AG04450 (cell line): ENCODE results near the gene IGFL1. TPM values are rescaled to one million over a fixed set of nuclear protein-coding genes. Genes with fewer than 3 reads are reported as not detected.
"Not testable (repeated sequence)": the region's sequence is repeated elsewhere in the genome, so short reads cannot be mapped to it uniquely, and the experiment has no call there.

Source experiments
- CTCF ChIA-PET: fragments of 300-600, 350-600 bp; formaldehyde crosslinking; extraction: SDS; loops from one replicate; lab custom pipeline; 2022; ENCODE audit warnings: antibody characterized with exemption, inconsistent platforms; lab: Charles Lee
- POLR2A ChIA-PET: fragments of 350-600 bp; formaldehyde crosslinking; extraction: SDS; loops from one replicate; lab custom pipeline; 2021; ENCODE audit warnings: antibody characterized with exemption, inconsistent platforms; lab: Yijun Ruan, JAX
- DNase-seq: peaks from one replicate; pipeline ENCODE4 v3.0.0-alpha.2; 2011; ENCODE audit warnings: low read depth, low spot score
- H3K27ac ChIP-seq: one replicate; pipeline ENCODE4 v1.5.1; 2012; ENCODE audit warnings: low read depth, low read length, control low read depth
- H3K27me3 ChIP-seq: one replicate; pipeline ENCODE4 v1.6.0; 2012; ENCODE audit warnings: low read length; ENCODE audit not compliant: control insufficient read depth, insufficient read depth
- H3K4me3 ChIP-seq: 2 replicates; pipeline ENCODE4 v1.5.1; 2011; ENCODE audit warnings: mild to moderate bottlenecking, low read depth, low read length, control low read depth
- H3K9me3 ChIP-seq: 2 replicates; pipeline ENCODE4 v1.5.1; 2012; ENCODE audit warnings: low read length; ENCODE audit not compliant: control insufficient read depth, insufficient read depth
- polyA plus RNA-seq: library from polyadenylated mRNA; depleted of rRNA; stranded (reverse); fragments of >200 nt; gene quantifications from 2 replicates; pipeline ENCODE4 v1.2.3, GENCODE V29; 2011
- TF ChIP-seq, protein P1 (sequence below): IDR thresholded peaks from 2 replicates; pipeline ENCODE4 v1.5.1; 2011; ENCODE audit warnings: low read depth, low read length, control low read depth, inconsistent platforms

IGFL1 gene
- polyA plus RNA-seq, 1 experiment = not detected

DNA sequence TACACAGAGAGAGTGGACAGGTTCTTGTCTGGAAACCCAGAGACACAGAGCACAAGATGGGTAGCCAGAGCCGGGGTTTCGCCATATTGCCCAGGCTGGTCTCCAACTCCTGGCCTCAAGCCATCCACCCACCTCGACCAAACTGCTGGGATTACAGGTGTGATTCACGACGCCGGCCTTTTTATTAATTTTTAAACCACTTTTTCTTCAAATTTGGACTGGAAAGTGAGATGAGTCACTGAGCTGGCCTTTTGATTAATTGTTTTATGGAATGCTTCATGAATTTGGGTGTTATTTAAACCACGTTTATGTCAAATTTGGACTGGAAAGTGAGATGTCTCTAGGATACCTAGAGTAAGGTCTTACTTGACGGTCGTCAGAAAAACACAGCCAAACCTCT is 12.1 kb upstream of the IGFL1 start:
- Histone ChIP-seq H3K9me3 (no peaks in the 10 kb centered on the region), H3K4me3 (no peak overlapping the region), H3K27me3 (peaks cover 9% of the 10 kb centered on the region), H3K27ac (no peak overlapping the region)
- TF ChIP-seq, protein P1, sequence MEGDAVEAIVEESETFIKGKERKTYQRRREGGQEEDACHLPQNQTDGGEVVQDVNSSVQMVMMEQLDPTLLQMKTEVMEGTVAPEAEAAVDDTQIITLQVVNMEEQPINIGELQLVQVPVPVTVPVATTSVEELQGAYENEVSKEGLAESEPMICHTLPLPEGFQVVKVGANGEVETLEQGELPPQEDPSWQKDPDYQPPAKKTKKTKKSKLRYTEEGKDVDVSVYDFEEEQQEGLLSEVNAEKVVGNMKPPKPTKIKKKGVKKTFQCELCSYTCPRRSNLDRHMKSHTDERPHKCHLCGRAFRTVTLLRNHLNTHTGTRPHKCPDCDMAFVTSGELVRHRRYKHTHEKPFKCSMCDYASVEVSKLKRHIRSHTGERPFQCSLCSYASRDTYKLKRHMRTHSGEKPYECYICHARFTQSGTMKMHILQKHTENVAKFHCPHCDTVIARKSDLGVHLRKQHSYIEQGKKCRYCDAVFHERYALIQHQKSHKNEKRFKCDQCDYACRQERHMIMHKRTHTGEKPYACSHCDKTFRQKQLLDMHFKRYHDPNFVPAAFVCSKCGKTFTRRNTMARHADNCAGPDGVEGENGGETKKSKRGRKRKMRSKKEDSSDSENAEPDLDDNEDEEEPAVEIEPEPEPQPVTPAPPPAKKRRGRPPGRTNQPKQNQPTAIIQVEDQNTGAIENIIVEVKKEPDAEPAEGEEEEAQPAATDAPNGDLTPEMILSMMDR = no peak
- POLR2A ChIA-PET = no interaction called here
- DNase-seq = no peak
- CTCF ChIA-PET = no interaction called here

DNA sequence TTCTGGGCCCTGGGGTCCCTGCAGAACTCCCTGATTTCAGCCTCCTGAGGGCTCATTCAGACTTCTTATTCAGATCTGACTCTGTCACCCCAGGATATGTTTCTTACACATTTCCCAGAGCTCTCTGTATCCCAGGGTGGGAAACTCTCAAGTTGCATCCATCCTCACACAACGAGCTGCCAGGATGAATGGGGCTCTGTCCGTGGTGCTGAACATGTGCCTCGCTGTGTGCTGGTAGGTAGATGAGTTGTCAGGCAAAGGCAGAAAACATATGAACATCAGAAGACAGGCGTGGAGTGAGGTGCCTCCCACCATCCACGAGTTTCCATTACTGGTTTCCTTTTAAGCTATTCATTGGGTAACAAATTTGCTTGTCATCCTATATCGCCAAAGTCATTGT is 11.4 kb upstream of the IGFL1 start:
- TF ChIP-seq, protein P1 = no peak
- no peak for DNase-seq
- ChIA-PET POLR2A (no interaction called here), CTCF (no interaction called here)
- H3K4me3 ChIP-seq = no peak overlapping the region
- no peaks in the 10 kb centered on the region for H3K9me3 ChIP-seq
- no peak overlapping the region for H3K27ac ChIP-seq
- H3K27me3 ChIP-seq = peaks cover 6% of the 10 kb centered on the region

DNA sequence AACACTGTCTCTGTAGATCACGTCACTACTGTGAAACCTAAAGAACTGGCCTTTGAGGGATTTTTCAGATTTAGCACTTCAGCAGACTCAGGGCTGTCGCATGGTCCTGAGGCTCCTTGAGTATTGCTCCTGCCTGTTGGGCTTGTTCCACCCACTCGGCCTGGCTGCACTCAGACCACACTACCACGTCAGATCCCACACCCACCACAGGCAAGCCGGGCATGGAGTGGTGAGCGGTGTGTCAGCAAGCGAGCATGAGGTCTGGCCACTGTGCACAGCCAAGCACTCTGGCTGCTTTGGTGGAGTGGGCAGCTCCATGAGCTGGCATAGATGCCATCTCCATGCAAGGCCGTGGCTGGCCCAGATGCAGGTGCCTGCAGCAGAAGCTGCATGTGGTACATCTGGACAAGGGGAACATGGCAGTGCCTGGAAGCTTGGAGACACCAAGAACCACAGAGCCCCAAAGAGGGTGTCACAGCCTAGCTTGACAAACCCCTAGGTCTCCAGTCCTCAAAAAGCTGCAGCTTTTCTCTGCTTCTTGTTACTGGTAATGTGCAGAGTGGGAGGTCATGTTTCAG is 9.4 kb upstream of the IGFL1 start:
- DNase-seq = no peak
- Histone ChIP-seq H3K27me3 (peaks cover 9% of the 10 kb centered on the region), H3K9me3 (no peaks in the 10 kb centered on the region), H3K4me3 (no peak overlapping the region), H3K27ac (no peak overlapping the region)
- TF ChIP-seq, protein P1 = no peak
- CTCF ChIA-PET = no interaction called here
- POLR2A ChIA-PET = no interaction called here

DNA sequence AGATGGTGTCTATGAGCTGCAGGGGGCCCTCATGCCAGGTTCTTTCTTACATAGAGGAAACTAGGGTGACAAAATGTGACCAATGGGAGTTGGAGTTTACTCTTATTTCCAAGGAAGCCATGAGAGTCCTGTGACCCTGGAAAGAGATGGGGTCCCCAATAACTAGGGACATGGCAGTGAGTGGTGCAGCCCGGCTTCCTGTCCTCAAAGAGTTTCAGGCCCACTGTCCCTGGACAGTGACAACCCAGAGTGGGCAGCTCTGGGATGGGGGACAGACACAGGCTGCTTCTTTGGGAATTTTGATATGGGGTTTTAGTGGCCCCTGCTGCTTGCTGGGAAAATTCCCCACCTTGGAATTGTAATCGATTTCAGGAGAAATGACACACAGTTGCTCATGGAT is 8.4 kb upstream of the IGFL1 start:
- POLR2A ChIA-PET = no interaction called here
- H3K27me3 ChIP-seq = peaks cover 9% of the 10 kb centered on the region
- no peak overlapping the region for H3K27ac ChIP-seq
- DNase-seq = no peak
- CTCF ChIA-PET = no interaction called here
- H3K9me3 ChIP-seq = no peaks in the 10 kb centered on the region
- no peak overlapping the region for H3K4me3 ChIP-seq
- TF ChIP-seq, protein P1 = no peak

DNA sequence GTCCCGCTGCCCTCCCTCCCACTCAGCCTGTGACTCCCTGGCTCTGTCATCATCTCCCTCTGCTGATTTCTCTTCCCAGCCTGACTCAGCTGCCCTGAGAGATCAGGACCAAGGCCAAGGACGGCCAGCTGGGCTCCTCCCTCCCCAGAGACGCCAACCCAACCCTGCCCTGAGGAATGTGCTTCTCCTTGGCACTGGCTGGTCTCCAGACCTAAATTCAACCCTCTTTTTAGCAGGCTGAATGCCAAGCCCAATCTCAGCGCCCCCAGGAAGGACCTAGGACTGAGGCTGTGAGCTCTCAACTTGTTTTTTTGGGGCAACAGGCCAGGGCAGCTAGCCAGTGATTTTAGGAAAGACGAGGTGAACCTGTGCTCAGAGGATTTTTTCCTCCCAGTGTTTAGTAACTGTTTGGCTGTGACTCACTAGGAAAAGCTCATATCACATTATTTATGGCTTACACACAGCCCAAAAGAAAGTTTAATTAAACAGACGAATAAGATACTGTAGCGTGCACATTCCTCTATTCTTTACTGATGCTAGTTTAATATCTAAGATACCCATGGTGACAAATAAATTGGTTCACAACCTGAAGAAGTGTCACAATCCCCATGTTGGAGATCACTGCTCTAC is 7.4 kb upstream of the IGFL1 start:
- DNase-seq = no peak
- Histone ChIP-seq H3K27me3 (peaks cover 9% of the 10 kb centered on the region), H3K4me3 (no peak overlapping the region), H3K9me3 (no peaks in the 10 kb centered on the region), H3K27ac (no peak overlapping the region)
- POLR2A ChIA-PET = no interaction called here
- TF ChIP-seq, protein P1 = no peak
- CTCF ChIA-PET = interaction anchor here (1.0 to 1.6 kb wide), 2 partner anchors 43 to 194 kb away, joined by 3 to 5 read pairs; no protein-coding TSS in a partner anchor

DNA sequence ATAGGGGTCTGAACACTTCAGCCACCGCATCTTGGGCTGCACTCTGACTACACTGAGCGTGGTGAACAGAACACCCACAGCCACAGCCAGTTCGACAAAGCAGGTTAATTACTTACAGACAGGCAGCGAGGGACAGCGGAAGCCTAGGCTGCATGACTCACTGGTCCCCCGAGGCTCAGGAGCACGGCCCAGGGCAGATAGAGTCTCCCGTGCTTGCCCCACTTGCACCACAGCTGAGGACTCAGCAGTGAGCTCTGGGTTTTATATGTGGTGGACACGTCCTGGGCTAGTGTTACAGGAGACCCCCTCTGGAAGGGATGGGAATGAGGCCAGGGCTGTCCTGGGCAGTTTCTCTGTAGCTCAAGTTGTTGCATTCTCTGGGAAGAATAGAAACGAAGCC is 5.8 kb upstream of the IGFL1 start:
- H3K27me3 ChIP-seq = peaks cover 10% of the 10 kb centered on the region
- H3K4me3 ChIP-seq, H3K9me3 ChIP-seq, POLR2A ChIA-PET, CTCF ChIA-PET, H3K27ac ChIP-seq, DNase-seq: not testable (repeated sequence)
